Activated CD4-positive, alpha-beta T cell treated with anti-CD3 and anti-CD28 coated beads, Interleukin-2, amount 50 U/mL, for 1 hour (primary cell): Measurements from ENCODE around the gene TBX10.
"Not testable (repeated sequence)": the region's sequence is repeated elsewhere in the genome, so short reads cannot be mapped to it uniquely, and the experiment has no call there.

Source experiments
- DNase-seq: peaks from one replicate; pipeline ENCODE4 v3.0.0-alpha.2; 2020

Gene TBX10

DNA sequence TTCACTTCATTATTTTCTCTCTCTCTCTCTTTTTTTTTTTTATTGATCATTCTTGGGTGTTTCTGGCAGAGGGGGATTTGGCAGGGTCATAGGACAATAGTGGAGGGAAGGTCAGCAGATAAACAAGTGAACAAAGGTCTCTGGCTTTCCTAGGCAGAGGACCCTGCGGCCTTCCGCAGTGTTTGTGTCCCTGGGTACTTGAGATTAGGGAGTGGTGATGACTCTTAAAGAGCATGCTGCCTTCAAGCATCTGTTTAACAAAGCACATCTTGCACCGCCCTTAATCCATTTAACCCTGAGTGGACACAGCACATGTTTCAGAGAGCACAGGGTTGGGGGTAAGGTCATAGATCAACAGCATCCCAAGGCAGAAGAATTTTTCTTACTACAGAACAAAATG is 42.1 kb downstream of the TBX10 start:
- DNase-seq, result not testable (repeated sequence)

GRCh38 chr11:67596753-67597300 is 42.7 kb downstream of the TBX10 start:
- no peak for DNase-seq

DNA sequence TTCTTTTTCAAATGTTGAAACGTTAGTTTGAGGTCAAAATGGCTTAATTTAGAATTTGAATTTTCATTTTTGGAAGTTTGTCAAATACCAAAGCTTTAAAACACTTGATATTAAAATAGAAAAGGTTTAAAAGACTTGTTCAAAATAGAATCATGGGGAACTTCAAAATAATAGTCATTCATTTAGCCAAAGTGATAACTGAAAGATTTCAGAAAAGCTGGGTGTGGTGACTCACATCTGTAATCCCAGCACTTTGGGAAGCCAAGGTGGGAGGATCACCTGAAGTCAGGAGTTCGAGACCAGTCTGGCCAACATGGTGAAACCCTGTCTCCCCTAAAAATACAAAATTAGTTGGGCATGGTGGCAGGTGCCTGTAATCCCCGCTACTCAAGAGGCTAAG is 45.1 kb downstream of the TBX10 start:
- DNase-seq, result no peak

DNA sequence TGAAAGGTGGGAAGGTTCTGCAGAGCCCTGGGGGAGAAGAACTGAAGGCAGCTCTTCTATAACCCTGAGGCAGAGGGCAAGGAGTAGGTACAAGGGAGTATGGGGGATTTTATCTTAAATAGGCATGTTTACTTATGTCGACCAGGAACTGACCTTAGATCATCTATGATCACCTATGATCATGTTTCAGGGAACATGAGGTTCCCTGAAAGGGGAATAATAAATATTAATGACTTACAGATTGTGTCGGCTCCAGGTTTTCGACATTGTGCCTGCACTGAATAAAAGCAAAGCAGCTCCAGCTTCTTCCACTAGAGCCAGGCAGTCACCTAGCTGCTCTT is 46.0 kb downstream of the TBX10 start:
- DNase-seq, result no peak

GRCh38 chr11:67592880-67593564 is 46.5 kb downstream of the TBX10 start:
- no peak for DNase-seq

DNA sequence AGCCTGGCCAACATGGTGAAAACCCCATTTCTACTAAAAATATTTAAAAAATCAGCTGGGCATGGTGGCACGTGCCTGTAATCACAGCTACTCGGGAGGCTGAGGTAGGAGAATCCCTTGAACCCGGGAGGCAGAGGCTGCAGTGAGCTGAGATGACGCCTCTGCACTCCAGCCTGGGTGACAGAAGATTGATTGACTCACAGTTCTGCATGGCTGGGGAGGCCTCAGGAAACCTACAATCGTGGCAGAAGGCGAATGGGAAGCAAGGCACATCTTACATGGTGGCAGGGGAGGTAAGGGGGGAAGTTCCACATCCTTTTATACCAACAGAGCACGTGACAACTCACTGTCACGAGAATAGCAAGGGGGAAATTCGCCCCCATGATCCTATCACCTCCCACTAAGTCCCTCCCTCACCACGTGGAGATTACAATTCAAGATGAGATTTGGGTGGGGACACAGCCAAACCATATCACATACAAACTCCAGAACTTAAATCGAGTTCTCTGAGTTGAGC is 50.6 kb downstream of the TBX10 start:
- DNase-seq, result not testable (repeated sequence)

- DNase-seq, result no peak
Observed at GRCh38 chr11:67588136-67588503, 51.4 kb downstream of the TBX10 start.

DNA sequence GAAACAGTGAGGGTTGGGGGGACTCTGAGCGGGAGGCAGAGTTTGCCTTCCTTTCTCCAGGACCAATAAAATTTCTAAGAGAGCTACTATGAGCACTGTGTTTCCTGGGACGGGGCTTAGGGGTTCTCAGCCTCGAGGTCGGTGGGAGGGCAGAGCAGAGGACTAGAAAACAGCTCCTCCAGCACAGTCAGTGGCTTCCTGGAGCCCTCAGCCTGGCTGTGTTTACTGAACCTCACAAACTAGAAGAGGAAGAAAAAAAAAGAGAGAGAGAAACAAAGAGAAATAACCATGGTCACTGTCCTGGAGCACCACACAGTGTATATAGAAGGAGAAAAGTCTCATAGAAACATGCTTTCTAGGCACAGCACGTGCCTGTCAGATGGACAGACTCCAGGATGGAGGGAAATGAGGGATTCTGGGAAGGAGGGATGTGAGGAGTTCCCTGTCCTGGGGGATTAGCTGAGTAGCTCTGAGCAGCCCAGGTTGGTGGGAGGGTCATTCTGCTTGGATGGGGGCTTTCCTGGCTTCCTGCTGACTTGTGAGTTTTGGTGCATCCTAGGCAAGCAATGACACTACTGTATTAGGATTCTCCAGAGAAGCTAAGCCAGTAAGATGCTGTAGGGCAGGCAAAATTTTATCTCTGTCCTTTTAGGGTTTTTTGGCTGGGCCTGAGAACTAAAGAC is 52.9 kb downstream of the TBX10 start:
- no peak for DNase-seq

DNA sequence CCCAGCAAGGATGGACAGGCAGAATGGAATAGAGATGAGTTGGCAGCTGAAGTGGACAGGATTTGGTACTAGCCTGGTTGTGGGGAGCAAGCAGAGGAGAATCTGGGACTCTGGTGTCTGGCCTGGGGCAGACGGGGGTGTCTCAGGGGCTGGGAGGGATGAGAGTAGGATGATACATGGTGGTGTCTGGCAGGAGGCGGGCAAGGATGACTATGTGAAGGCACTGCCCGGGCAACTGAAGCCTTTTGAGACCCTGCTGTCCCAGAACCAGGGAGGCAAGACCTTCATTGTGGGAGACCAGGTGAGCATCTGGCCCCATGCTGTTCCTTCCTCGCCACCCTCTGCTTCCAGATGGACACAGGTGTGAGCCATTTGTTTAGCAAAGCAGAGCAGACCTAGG is 53.7 kb downstream of the TBX10 start:
- no peak for DNase-seq

DNA sequence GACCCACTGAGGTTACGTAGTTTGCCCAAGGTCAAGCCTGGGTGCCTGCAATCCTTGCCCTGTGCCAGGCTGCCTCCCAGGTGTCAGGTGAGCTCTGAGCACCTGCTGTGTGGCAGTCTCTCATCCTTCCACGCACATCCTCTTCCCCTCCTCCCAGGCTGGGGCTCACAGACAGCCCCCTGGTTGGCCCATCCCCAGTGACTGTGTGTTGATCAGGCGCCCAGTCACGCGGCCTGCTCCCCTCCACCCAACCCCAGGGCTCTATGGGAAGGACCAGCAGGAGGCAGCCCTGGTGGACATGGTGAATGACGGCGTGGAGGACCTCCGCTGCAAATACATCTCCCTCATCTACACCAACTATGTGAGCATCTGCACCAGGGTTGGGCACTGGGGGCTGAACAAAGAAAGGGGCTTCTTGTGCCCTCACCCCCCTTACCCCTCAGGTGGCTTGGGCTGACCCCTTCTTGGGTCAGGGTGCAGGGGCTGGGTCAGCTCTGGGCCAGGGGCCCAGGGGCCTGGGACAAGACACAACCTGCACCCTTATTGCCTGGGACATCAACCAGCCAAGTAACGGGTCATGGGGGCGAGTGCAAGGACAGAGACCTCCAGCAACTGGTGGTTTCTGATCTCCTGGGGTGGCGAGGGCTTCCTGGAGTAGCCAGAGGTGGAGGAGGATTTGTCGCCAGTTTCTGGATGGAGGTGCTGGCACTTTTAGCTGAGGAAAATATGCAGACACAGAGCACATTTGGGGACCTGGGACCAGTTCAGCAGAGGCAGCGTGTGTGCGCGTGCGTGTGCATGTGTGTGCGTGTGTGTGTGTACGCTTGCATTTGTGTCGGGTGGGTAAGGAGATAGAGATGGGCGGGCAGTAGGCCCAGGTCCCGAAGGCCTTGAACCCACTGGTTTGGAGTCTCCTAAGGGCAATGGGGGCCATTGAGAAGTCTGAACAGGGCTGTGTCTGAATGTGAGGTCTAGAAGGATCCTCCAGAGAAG is 54.4 kb downstream of the TBX10 start:
- no peak for DNase-seq

DNA sequence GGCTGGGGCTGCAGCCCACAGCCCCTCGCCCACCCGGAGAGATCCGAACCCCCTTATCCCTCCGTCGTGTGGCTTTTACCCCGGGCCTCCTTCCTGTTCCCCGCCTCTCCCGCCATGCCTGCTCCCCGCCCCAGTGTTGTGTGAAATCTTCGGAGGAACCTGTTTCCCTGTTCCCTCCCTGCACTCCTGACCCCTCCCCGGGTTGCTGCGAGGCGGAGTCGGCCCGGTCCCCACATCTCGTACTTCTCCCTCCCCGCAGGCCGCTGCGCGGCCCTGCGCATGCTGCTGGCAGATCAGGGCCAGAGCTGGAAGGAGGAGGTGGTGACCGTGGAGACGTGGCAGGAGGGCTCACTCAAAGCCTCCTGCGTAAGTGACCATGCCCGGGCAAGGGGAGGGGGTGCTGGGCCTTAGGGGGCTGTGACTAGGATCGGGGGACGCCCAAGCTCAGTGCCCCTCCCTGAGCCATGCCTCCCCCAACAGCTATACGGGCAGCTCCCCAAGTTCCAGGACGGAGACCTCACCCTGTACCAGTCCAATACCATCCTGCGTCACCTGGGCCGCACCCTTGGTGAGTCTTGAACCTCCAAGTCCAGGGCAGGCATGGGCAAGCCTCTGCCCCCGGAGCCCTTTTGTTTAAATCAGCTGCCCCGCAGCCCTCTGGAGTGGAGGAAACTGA is 55.2 kb downstream of the TBX10 start:
- peak; percentile 20 for DNase-seq

- peak; percentile 70 for DNase-seq
Observed at GRCh38 chr11:67583247-67584204, 56.0 kb downstream of the TBX10 start, which contains the start of gene GSTP1. Gene GSTP1, plus strand, starts transcription at chr11:67583812. Its CDS starts 32 bp downstream, at chr11:67583844.

DNA sequence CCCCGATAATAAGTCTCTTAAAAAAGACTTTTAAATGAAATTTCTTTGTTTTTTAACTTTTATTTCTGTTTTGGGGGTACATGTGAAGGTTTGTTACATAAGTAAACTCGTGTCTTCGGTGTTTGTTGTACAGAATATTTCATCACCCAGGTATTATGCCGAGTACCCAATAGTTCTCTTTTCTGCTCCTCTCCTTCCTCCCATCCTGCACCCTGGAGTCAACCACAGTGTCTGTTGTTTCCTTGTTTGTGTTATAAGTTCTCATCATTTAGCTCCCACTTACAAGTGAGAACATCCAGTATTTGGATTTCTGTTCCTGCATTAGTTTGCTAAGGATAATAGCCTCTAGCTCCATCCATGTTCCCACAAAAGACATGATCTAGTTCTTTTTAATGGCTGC is 57.6 kb downstream of the TBX10 start:
- DNase-seq, result no peak

GRCh38 chr11:67581469-67581868 is 58.1 kb downstream of the TBX10 start:
- DNase-seq, result no peak
